Right atrium auricular region (tissue), 2 donors: ENCODE measurements around the gene C10orf120. TPM values are rescaled to one million over a fixed set of nuclear protein-coding genes. Genes with fewer than 3 reads are reported as not detected.

Experiments
- DNase-seq: peaks from one replicate; pipeline ENCODE4 v3.0.0-alpha.2; 2019; ENCODE audit warnings: low spot score
- H3K27ac ChIP-seq, 2 donors: fragments of 200-600 bp; sonication (generic); 1 replicate in 1 of 2; 2 replicates in 1 of 2; pipeline ENCODE4 v1.5.1; 2016 to 2019
- H3K27me3 ChIP-seq, 2 donors: fragments of 200-600 bp; sonication (generic); one replicate each; pipeline versions ENCODE4 v1.5.1 to v1.6.0; 2017 to 2019
- H3K36me3 ChIP-seq: fragments of 200-600 bp; sonication (generic); one replicate; pipeline ENCODE4 v1.5.1; 2016
- H3K4me1 ChIP-seq, 2 donors: fragments of 200-600 bp; sonication (generic); one replicate each; pipeline versions ENCODE4 v1.5.1 to v1.6.0; 2017 to 2019
- H3K4me3 ChIP-seq, 2 donors: fragments of 200-600 bp; sonication (generic); 1 replicate in 1 of 2; 2 replicates in 1 of 2; pipeline ENCODE4 v1.5.1; 2017 to 2019; ENCODE audit warnings: mild to moderate bottlenecking in 1 of 2, moderate library complexity in 1 of 2
- H3K9me3 ChIP-seq, 2 donors: fragments of 200-600 bp; sonication (generic); one replicate each; pipeline ENCODE4 v1.5.1; 2019
- CTCF ChIP-seq, 2 donors: fragments of 200-600 bp; sonication (generic); IDR thresholded peaks; one replicate each; pipeline ENCODE4 v1.5.1; 2019; ENCODE audit warnings: antibody characterized with exemption in 2 of 2
- total RNA-seq, 2 donors: library from RNA; depleted of rRNA; stranded (reverse); fragments of >200 nt; gene quantifications; one replicate each; pipeline ENCODE4 v1.1.0, GENCODE V29; 2016

The C10orf120 gene
- total RNA-seq, result not detected

GRCh38 chr10:122699796-122700455 lies at the start of gene C10orf120:
Gene C10orf120, minus strand, starts transcription at chr10:122699846. Its CDS starts 56 bp downstream, at chr10:122699790.
- Histone ChIP-seq H3K4me1 (no peaks in the 10 kb centered on the region), H3K36me3 (no peaks in the 10 kb centered on the region), H3K9me3 (no peaks in the 10 kb centered on the region), H3K4me3 (no peak within 1 kb of the TSS), H3K27ac (no peak within 1 kb of the TSS), H3K27me3 (no peaks in the 10 kb centered on the region)
- no peak for TF ChIP-seq CTCF (IDR thresholded peaks at IDR 0.05)
- DNase-seq, result no peak

- Histone ChIP-seq H3K36me3 (no peaks in the 10 kb centered on the region), H3K4me1 (no peaks in the 10 kb centered on the region), H3K9me3 (no peaks in the 10 kb centered on the region), H3K27ac (no peak overlapping the region), H3K4me3 (no peak overlapping the region), H3K27me3 (no peaks in the 10 kb centered on the region)
- no peak for TF ChIP-seq CTCF (IDR thresholded peaks at IDR 0.05)
- no peak for DNase-seq
These were observed 48.9 kb upstream of the C10orf120 start for GRCh38 chr10:122748496-122748895.

GRCh38 chr10:122746408-122746807 lies 46.8 kb upstream of the C10orf120 start:
- H3K36me3 ChIP-seq, result no peaks in the 10 kb centered on the region
- TF ChIP-seq CTCF (IDR thresholded peaks at IDR 0.05), result no peak
- H3K27ac ChIP-seq, result no peak overlapping the region
- H3K9me3 ChIP-seq, result no peaks in the 10 kb centered on the region
- H3K27me3 ChIP-seq, result no peaks in the 10 kb centered on the region
- DNase-seq, result no peak
- no peak overlapping the region for H3K4me3 ChIP-seq
- no peaks in the 10 kb centered on the region for H3K4me1 ChIP-seq

GRCh38 chr10:122744257-122744656 lies 44.6 kb upstream of the C10orf120 start:
- Histone ChIP-seq H3K4me1 (no peaks in the 10 kb centered on the region), H3K9me3 (no peaks in the 10 kb centered on the region), H3K27me3 (no peaks in the 10 kb centered on the region), H3K4me3 (no peak overlapping the region), H3K36me3 (no peaks in the 10 kb centered on the region), H3K27ac (no peak overlapping the region)
- TF ChIP-seq CTCF (IDR thresholded peaks at IDR 0.05), result no peak
- DNase-seq, result no peak

- DNase-seq, result no peak
- Histone ChIP-seq H3K36me3 (no peaks in the 10 kb centered on the region), H3K27ac (no peak overlapping the region), H3K4me1 (no peaks in the 10 kb centered on the region), H3K9me3 (no peaks in the 10 kb centered on the region), H3K27me3 (no peaks in the 10 kb centered on the region), H3K4me3 (no peak overlapping the region)
- TF ChIP-seq CTCF (IDR thresholded peaks at IDR 0.05), result no peak
These were observed 41.0 kb upstream of the C10orf120 start for GRCh38 chr10:122740640-122741039.

- no peak for TF ChIP-seq CTCF (IDR thresholded peaks at IDR 0.05)
- Histone ChIP-seq H3K4me1 (no peaks in the 10 kb centered on the region), H3K36me3 (no peaks in the 10 kb centered on the region), H3K9me3 (no peaks in the 10 kb centered on the region), H3K27ac (no peak overlapping the region), H3K27me3 (no peaks in the 10 kb centered on the region), H3K4me3 (no peak overlapping the region)
- no peak for DNase-seq
These were observed 38.4 kb upstream of the C10orf120 start for GRCh38 chr10:122738031-122738430.
